AG10803 (cell line): Measurements from ENCODE around the gene AGR2.
"Not testable (repeated sequence)": the region's sequence is repeated elsewhere in the genome, so short reads cannot be mapped to it uniquely, and the experiment has no call there.

Source experiments
- DNase-seq: peaks from one replicate; pipeline ENCODE4 v3.0.0; 2010; ENCODE audit warnings: low read depth
- H3K4me3 ChIP-seq: 2 replicates; pipeline ENCODE4 v1.5.1; 2011; ENCODE audit warnings: mild to moderate bottlenecking, low read length, control low read depth
- TF ChIP-seq, protein P1 (sequence below): conservative IDR thresholded peaks from 2 replicates; pipeline ENCODE4 v1.5.1; 2011; ENCODE audit warnings: mild to moderate bottlenecking, low read length, control low read depth, inconsistent platforms

The AGR2 gene

DNA sequence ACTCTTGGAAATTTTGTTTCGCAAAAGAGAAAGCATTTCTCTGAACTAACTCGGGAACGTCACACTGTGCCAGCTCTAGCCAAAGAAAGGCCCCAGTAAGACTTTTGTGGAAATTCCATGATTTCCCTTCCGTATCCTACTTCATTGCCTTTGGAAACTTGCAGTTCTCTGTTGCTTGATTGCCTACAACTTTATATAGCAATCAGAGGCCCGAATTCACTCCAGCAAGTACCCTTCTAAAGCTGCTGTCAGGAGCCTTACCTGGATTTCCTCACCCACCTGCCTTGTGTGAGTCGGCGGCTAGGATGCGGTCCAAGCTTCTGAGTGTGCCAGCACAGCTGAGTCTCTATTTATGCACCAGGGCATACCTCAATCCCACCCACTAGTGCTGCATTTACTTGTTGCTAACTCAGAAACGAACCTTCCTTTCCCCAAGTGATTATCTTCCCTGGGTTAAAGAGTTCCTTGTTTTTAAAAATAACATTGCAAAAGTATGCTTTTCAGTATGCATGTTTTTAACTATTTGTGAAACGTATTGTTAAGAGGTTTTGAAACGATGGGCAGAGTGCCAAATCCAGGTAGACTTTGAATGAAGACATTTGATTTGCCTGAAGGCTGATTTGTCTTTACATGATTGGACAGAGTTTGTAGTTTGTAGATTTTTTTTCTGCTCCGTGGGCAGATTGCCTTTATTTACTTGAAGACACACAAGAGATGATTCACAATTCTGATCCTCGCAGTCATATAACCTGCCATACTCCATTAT lies at the start of gene AGR2:
Gene AGR2 (minus strand): TSS at position 326 of the 766 bp plus-strand sequence. CDS start 3,203 bp downstream, outside the sequence.
- TF ChIP-seq, protein P1, sequence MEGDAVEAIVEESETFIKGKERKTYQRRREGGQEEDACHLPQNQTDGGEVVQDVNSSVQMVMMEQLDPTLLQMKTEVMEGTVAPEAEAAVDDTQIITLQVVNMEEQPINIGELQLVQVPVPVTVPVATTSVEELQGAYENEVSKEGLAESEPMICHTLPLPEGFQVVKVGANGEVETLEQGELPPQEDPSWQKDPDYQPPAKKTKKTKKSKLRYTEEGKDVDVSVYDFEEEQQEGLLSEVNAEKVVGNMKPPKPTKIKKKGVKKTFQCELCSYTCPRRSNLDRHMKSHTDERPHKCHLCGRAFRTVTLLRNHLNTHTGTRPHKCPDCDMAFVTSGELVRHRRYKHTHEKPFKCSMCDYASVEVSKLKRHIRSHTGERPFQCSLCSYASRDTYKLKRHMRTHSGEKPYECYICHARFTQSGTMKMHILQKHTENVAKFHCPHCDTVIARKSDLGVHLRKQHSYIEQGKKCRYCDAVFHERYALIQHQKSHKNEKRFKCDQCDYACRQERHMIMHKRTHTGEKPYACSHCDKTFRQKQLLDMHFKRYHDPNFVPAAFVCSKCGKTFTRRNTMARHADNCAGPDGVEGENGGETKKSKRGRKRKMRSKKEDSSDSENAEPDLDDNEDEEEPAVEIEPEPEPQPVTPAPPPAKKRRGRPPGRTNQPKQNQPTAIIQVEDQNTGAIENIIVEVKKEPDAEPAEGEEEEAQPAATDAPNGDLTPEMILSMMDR, result no peak
- H3K4me3 ChIP-seq, result no peak within 1 kb of the TSS
- no peak for DNase-seq

DNA sequence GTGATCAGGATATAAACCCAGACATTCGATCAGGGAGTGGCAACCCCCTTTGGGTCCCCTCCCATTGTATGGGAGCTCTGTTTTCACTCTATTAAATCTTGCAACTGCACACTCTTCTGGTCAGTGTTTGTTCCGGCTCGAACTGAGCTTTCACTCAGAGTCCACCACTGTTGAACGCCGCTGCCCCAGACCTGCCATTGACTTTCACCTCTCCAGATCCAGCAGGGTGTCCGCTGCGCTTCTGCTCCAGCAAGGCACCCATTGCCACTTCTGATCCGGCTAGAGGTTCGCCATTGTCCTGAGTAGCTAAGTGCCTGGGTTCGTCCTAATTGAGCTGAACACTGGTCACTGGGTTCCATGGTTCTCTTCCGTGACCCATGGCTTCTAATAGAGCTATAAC lies 48.4 kb upstream of the AGR2 start:
- not testable (repeated sequence) for DNase-seq, H3K4me3 ChIP-seq

DNA sequence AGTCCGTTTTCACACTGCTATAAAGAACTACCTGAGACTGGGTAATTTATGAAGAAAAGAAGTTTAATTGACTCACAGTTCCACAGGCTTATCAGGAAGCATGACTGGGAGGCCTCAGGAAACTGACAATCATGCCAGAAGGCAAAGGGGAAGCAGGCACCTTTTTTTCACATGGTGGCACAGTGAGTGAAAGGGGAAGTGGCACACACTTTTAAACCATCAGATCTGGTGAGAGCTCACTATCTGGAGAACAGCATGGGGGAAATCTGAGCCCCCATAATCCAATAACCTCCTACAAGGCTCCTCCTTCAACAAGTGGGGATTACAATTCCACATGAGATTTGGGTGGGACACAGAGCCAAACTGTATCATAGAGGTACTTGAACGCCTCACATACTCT lies 47.0 kb upstream of the AGR2 start:
- DNase-seq, result no peak
- no peak overlapping the region for H3K4me3 ChIP-seq
- TF ChIP-seq, protein P1, result no peak

DNA sequence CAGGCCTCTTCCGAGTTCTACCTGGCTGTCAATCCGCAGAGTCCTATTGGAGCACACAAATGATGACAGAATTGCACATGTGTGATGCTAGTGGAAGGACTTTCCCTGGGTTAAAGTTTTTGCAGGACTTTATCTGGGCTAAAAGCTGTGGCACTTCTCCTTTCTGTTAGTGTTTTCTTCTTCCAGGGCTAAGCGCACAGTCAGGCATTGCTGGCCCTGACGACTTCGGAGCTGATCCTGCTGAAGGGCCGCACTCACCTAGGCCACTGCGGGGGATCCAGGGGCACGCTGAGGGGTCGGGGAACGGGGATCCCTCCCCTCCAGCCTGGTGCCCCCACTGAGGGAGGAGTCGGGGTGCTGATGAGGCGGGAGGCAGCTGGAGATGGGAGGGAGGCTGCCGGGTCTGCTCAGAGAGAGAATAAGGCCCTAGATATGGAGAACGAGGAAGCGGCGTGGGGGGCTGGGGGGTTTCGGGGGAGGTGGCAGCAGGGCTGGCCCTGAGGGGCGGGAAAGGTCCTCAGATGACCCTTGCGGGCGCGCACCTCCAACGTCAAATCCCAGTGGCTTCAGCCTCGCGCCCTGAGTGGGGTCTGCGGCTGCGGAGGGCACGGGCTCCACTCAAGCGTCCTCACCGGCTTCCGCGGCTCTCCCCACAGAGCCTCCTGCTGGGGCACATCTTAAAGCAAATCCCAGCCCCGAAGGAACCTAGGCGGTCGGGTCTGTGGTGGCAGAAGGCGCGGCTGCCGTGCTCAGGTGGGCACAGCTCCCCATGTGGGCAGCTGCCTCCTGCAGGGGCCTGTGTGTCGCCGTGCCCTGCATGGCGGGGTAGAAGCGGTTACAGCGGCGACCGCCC lies 46.0 kb upstream of the AGR2 start:
- TF ChIP-seq, protein P1, result no peak
- H3K4me3 ChIP-seq, result no peak overlapping the region
- DNase-seq, result no peak

DNA sequence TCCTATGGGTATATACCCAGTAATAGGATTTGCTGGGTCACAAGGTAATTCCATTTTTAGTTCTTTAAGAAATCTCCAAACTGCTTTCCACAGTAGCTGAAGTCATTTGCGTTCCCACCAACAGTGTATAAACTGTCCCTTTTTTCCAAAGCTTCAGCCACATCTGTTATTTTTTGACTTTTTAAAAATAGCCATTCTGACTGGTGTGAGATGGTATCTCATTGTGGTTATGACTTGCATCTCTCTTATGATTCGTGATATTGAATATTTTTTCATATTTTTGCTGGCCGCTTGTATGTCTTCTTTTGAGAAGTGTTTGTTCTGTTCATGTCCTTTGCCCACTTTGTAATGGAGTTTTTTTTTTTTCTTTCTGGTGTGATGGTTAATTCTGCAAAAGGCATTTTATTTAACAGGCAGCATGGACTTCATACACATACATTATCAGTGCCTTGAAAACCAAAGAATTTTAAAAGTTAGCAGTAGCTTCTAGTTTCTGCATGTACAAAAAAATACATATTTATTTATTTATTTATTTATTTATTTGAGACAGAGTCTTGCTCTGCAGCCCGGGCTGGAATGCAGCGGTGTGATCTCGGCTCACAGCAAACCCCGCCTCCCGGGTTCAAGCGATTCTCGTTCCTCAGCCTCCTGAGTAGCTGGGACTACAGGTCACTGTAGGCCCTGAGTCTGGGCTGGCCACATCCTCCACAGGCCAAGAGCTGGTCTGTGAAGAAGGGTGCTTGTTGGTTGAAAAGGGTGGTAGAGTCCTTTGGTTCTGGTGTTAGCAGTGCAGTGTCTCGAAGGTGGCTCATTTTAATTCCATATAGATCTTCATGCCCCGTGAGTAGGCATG lies 44.7 kb upstream of the AGR2 start:
- no peak for DNase-seq
- no peak overlapping the region for H3K4me3 ChIP-seq
- TF ChIP-seq, protein P1, result no peak

DNA sequence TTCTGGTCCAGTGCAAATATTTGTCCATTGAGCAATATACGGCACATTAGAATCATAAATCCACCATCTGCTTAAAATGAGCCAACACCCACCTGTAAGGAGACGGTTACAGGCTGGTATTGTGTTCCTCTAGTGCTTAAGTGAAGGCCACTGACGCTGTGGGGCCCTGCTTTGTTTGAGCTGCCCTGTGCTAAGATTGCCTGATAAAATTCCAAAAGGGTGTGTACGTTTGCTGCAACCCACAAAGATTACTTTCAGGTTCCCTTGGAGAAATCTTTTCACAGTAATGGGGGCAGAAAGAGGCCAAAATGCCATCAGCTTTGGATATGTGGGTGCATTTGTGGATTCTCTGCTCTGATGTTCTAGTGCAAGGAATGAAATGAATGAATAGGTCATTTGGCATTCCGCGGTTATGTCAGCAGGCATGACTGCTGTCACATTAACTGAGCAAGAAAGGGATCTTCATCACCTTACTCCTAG lies 42.6 kb upstream of the AGR2 start:
- DNase-seq, result peak; percentile 2

More for the DNA sequence above, 42.6 kb upstream of the AGR2 start:
- no peak overlapping the region for H3K4me3 ChIP-seq
- TF ChIP-seq, protein P1, result no peak
